Smooth muscle cell (in vitro differentiated cells): ENCODE results near the gene NAA20. TPM values are rescaled to one million over a fixed set of nuclear protein-coding genes. Genes with fewer than 3 reads are reported as not detected.

Experiments used
- DNase-seq: peaks from one replicate; lab custom pipeline; 2025; ENCODE audit not compliant: unreplicated experiment; lab: John Stamatoyannopoulos, UW
- H2AFZ ChIP-seq: fragments of 200-600 bp; sonication (generic); 2 replicates; pipeline ENCODE4 v1.6.0; 2016; ENCODE audit warnings: antibody characterized with exemption, low read depth, mild to moderate bottlenecking
- H3F3A ChIP-seq: fragments of 200-600 bp; sonication (generic); 2 replicates; pipeline ENCODE4 v1.6.0; 2017; ENCODE audit warnings: antibody characterized with exemption, low read depth
- H3K27ac ChIP-seq: fragments of 200-600 bp; sonication (generic); 2 replicates; pipeline ENCODE4 v1.5.1; 2016; ENCODE audit warnings: low read depth, mild to moderate bottlenecking
- H3K27me3 ChIP-seq: fragments of 200-600 bp; sonication (generic); 2 replicates; pipeline ENCODE4 v1.6.1; 2016; ENCODE audit warnings: low read depth, mild to moderate bottlenecking
- H3K36me3 ChIP-seq: fragments of 200-600 bp; sonication (generic); 2 replicates; pipeline ENCODE4 v1.5.1; 2016; ENCODE audit warnings: low read depth
- H3K4me1 ChIP-seq: fragments of 200-600 bp; sonication (generic); 2 replicates; pipeline ENCODE4 v1.5.1; 2016; ENCODE audit warnings: low read depth
- H3K4me2 ChIP-seq: fragments of 200-600 bp; sonication (generic); 2 replicates; pipeline ENCODE4 v1.6.0; 2016; ENCODE audit warnings: mild to moderate bottlenecking
- H3K4me3 ChIP-seq: fragments of 200-600 bp; sonication (generic); 2 replicates; pipeline ENCODE4 v1.5.1; 2016; ENCODE audit warnings: mild to moderate bottlenecking
- H3K79me2 ChIP-seq: fragments of 200-600 bp; sonication (generic); 2 replicates; pipeline ENCODE4 v1.6.0; 2016; ENCODE audit warnings: low read depth, mild to moderate bottlenecking
- H3K9ac ChIP-seq: fragments of 200-600 bp; sonication (generic); 2 replicates; pipeline ENCODE4 v1.6.0; 2016; ENCODE audit warnings: low read depth
- H3K9me3 ChIP-seq: fragments of 200-600 bp; sonication (generic); replicated peaks from 2 replicates; pipeline ENCODE4 v1.5.1; 2016; ENCODE audit warnings: low read depth
- H4K20me1 ChIP-seq: fragments of 200-600 bp; sonication (generic); 2 replicates; pipeline ENCODE4 v1.6.0; 2016; ENCODE audit warnings: low read depth
- WGBS: methylation state at CpG from one replicate; pipeline ENCODE4 v1.1.7; 2016; ENCODE audit warnings: low lambda C conversion rate; 5-methylcytosine and 5-hydroxymethylcytosine counted together
- polyA plus RNA-seq: library from polyadenylated mRNA; unstranded; fragments of >200 nt; fragmentation: Nextera tagmentation; extraction: Ambion mirVana; gene quantifications from 2 replicates; pipeline ENCODE4 v1.2.1, GENCODE V29; 2016
- total RNA-seq: library from RNA; depleted of rRNA; stranded (reverse); fragments of >200 nt; gene quantifications from 2 replicates; pipeline ENCODE4 v1.2.3, GENCODE V29; 2014
- TF ChIP-seq, protein P1 (sequence below): fragments of 200-600 bp; sonication (generic); IDR thresholded peaks from 2 replicates; pipeline ENCODE4 v1.5.1; 2017; ENCODE audit warnings: borderline replicate concordance, mild to moderate bottlenecking, antibody characterized with exemption; ENCODE audit not compliant: insufficient read depth, poor library complexity, severe bottlenecking

Gene NAA20
- total and polyA plus RNA-seq, 2 experiments from 2014 or later: 49.4 to 96.9 TPM

DNA sequence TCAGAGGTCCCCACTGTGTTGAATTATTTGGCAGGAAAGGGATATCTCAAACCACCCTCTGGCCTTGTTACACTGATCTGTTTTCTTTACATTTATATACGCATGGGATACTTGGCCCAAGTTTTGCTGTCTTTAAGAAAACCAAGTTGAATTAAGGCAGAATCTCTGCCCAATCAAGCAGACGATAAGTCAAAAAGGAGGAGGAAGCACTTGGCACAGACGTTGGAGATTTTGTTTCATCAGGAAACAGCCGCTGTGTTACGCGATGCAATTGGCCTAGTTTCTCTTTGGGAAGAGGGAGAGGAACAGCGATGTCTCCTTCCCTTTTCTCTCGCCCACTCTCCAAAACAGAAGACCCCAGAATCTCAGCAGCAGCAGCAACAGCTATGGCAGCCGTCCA, 20.2 kb upstream of the NAA20 start:
- Histone ChIP-seq H3K27me3 (no peaks in the 10 kb centered on the region), H3F3A (peaks cover 29% of the 10 kb centered on the region), H3K36me3 (peaks cover 4% of the 10 kb centered on the region), H3K4me2 (no peak overlapping the region), H3K27ac (no peak overlapping the region), H3K79me2 (no peaks in the 10 kb centered on the region), H2AFZ (no peak overlapping the region), H3K4me3 (no peak overlapping the region), H3K4me1 (peaks cover 23% of the 10 kb centered on the region), H3K9me3 (no peaks in the 10 kb centered on the region), H4K20me1 (no peaks in the 10 kb centered on the region), H3K9ac (no peak overlapping the region)
- WGBS: 92% methylated on average over 9 of the region's 9 CpGs
- TF ChIP-seq, protein P1, sequence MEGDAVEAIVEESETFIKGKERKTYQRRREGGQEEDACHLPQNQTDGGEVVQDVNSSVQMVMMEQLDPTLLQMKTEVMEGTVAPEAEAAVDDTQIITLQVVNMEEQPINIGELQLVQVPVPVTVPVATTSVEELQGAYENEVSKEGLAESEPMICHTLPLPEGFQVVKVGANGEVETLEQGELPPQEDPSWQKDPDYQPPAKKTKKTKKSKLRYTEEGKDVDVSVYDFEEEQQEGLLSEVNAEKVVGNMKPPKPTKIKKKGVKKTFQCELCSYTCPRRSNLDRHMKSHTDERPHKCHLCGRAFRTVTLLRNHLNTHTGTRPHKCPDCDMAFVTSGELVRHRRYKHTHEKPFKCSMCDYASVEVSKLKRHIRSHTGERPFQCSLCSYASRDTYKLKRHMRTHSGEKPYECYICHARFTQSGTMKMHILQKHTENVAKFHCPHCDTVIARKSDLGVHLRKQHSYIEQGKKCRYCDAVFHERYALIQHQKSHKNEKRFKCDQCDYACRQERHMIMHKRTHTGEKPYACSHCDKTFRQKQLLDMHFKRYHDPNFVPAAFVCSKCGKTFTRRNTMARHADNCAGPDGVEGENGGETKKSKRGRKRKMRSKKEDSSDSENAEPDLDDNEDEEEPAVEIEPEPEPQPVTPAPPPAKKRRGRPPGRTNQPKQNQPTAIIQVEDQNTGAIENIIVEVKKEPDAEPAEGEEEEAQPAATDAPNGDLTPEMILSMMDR: no peak
- no peak for DNase-seq

- no peak overlapping the region for H3K9ac ChIP-seq
- H3K79me2 ChIP-seq: no peaks in the 10 kb centered on the region
- H3K4me2 ChIP-seq: no peak overlapping the region
- H4K20me1 ChIP-seq: no peaks in the 10 kb centered on the region
- DNase-seq: no peak
- no peaks in the 10 kb centered on the region for H3K27me3 ChIP-seq
- WGBS: 95% methylated on average over 7 of the region's 7 CpGs
- H3K4me1 ChIP-seq: peaks cover 7% of the 10 kb centered on the region
- H3K36me3 ChIP-seq: peaks cover 4% of the 10 kb centered on the region
- no peak overlapping the region for H3K4me3 ChIP-seq
- H2AFZ ChIP-seq: no peak overlapping the region
- H3F3A ChIP-seq: peaks cover 9% of the 10 kb centered on the region
- TF ChIP-seq, protein P1: no peak
- no peak overlapping the region for H3K27ac ChIP-seq
- no peaks in the 10 kb centered on the region for H3K9me3 ChIP-seq
Measured at GRCh38 chr20:19998990-19999705, 18.0 kb upstream of the NAA20 start.

- H2AFZ ChIP-seq: no peak overlapping the region
- H3K4me3 ChIP-seq: no peak overlapping the region
- no peak for DNase-seq
- WGBS: 92% methylated on average over 14 of the region's 14 CpGs
- H3K79me2 ChIP-seq: no peaks in the 10 kb centered on the region
- no peak overlapping the region for H3K27ac ChIP-seq
- TF ChIP-seq, protein P1: no peak
- H4K20me1 ChIP-seq: no peaks in the 10 kb centered on the region
- no peak overlapping the region for H3K4me2 ChIP-seq
- H3K4me1 ChIP-seq: no peaks in the 10 kb centered on the region
- no peaks in the 10 kb centered on the region for H3K9me3 ChIP-seq
- no peaks in the 10 kb centered on the region for H3F3A ChIP-seq
- H3K36me3 ChIP-seq: peaks cover 4% of the 10 kb centered on the region
- no peaks in the 10 kb centered on the region for H3K27me3 ChIP-seq
- no peak overlapping the region for H3K9ac ChIP-seq
Measured at GRCh38 chr20:20000211-20000968, 16.8 kb upstream of the NAA20 start.
